GM12878 (cell line): Measurements from ENCODE around the gene PLCG1.

ENCODE experiments used
- BACH1 ChIP-seq: fragments of 450-650 bp; IDR thresholded peaks from 2 replicates; pipeline ENCODE4 v1.6.1; 2017; ENCODE audit warnings: mild to moderate bottlenecking, borderline replicate concordance
- BCL11A ChIP-seq: IDR thresholded peaks from 2 replicates; pipeline ENCODE4 v1.6.1; 2011; ENCODE audit warnings: low read depth, low read length
- JUND ChIP-seq: IDR thresholded peaks from 2 replicates; pipeline ENCODE4 v1.6.1; 2012; ENCODE audit warnings: low read depth, mild to moderate bottlenecking, low read length, improper control_type of control experiment, moderate library complexity
- POLR2AphosphoS5 ChIP-seq: IDR thresholded peaks from 2 replicates; pipeline ENCODE4 v1.6.1; 2011; ENCODE audit warnings: mild to moderate bottlenecking, low read length, inconsistent platforms

DNA sequence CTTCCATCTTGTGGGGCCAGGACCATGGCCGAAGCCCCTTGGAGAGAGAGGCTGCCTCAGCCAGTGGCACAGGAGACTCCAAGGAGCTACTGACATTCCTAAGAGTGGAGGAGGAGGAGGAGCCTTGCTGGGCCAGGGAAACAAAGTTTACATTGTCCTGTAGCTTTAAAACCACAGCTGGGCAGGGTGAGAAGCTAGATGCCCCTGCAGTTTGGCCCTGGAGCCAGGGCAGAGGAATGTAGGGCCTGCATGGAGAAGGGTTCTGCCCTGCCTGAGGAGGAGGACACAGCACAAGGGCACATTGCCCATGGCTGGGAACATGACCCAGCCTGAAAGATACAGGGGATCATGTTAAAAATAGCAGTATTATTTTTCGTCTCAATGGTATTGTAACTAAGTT, 37.4 kb downstream of the PLCG1 start:
- TF ChIP-seq POLR2AphosphoS5 (no peak), BCL11A (no peak), BACH1 (no peak), JUND (no peak)
